Measurements from ENCODE around the gene ARAP1.
A peak's percentile ranks its signal among the peaks of the same experiment; 100 is the strongest.

ARAP1 gene

GRCh38 chr11:72685560-72686480 lies 66.4 kb downstream of the ARAP1 start:
- no peak for TF ChIP-seq CTCF (IDR thresholded peaks at IDR 0.05; ENCODE audit: low read depth, low read length)

DNA sequence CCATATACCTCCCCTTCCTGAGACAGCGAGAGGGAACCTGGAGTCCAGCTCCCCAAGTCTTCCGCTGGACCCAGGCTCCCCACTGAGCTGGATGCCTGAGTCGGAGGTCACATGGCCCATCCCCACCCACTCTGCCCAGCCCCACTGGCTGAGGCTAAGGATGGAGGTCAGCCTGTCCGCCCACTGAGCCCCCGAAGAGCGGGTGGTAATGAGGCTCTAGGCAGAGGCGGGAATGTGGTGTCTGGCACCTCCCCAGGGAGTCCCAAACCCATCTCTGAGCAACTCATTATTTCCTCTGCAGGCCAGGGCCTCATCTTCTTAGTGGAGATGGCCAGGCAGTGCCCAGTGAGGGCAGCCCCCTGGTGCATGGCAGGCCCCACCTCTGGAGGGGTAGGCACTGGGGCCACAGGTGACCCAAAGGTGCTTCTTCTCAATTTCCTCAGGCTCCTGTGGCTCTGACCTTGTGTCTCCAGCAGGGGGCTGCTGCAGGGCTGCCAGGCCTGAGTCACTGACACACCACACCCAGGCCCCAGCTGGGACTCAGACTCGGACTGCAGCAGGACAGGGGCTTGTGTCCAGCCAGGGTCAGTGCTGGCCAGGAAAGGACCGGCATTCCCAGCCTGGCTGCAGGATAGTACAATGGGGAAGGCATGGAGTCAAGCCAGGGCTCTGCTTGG lies 67.8 kb downstream of the ARAP1 start:
- H3K4me3 ChIP-seq (ENCODE audit: low read depth, low read length): no peak overlapping the region
- peak; percentile 78 for TF ChIP-seq CTCF (IDR thresholded peaks at IDR 0.05; ENCODE audit: low read depth, low read length)

More at GRCh38 chr11:72685560-72686480, 66.4 kb downstream of the ARAP1 start:
- H3K4me3 ChIP-seq (ENCODE audit: low read depth, low read length): no peak overlapping the region

DNA sequence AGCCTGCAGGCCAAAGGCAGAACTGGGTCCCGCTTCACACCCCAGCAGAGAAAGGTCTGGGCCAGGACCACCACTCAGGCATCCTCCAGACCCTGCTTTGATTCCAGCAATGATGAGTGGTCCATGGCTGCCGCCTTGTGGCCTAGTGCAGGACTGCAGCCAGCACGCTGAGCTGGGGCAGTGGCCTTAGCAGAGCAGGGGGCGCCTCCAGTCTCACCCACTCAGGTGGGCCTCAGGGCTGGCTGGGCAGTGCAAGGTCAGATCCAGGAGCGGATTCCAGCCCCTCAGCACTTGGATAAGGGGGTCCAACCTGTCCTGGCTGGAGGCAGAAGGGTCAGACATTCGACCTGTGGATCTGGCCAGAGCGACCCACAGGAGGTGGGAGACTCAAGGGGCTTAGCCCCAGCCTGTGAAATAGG lies 68.4 kb downstream of the ARAP1 start:
- H3K4me3 ChIP-seq (ENCODE audit: low read depth, low read length): no peak overlapping the region
- TF ChIP-seq CTCF (IDR thresholded peaks at IDR 0.05; ENCODE audit: low read depth, low read length): peak; percentile 97

- no peak for TF ChIP-seq CTCF (IDR thresholded peaks at IDR 0.05; ENCODE audit: low read depth, low read length)
- H3K4me3 ChIP-seq (ENCODE audit: low read depth, low read length): no peak overlapping the region
Measured at GRCh38 chr11:72682858-72683243, 69.4 kb downstream of the ARAP1 start.

- H3K4me3 ChIP-seq (ENCODE audit: low read depth, low read length): no peak overlapping the region
- TF ChIP-seq CTCF (IDR thresholded peaks at IDR 0.05; ENCODE audit: low read depth, low read length): no peak
Measured at GRCh38 chr11:72682238-72682857, 69.9 kb downstream of the ARAP1 start.

GRCh38 chr11:72681226-72682153 lies 70.7 kb downstream of the ARAP1 start:
- no peak overlapping the region for H3K4me3 ChIP-seq (ENCODE audit: low read depth, low read length)

More at GRCh38 chr11:72681226-72682153, 70.7 kb downstream of the ARAP1 start:
- TF ChIP-seq CTCF (IDR thresholded peaks at IDR 0.05; ENCODE audit: low read depth, low read length): no peak
